C4-2B (cell line): ENCODE measurements around the gene SRA1.
"Not testable (repeated sequence)": the region's sequence is repeated elsewhere in the genome, so short reads cannot be mapped to it uniquely, and the experiment has no call there.

ENCODE experiments used
- H3K27ac ChIP-seq: fragments of 450-650 bp; 2 replicates; pipeline ENCODE4 v1.5.1; 2017
- ZFX ChIP-seq: fragments of 450-650 bp; IDR thresholded peaks from 2 replicates; pipeline ENCODE4 v1.6.1; 2017
- TF ChIP-seq, protein P1 (sequence below): fragments of 450-650 bp; conservative IDR thresholded peaks from 2 replicates; pipeline ENCODE4 v1.5.1; 2017; ENCODE audit warnings: mild to moderate bottlenecking

SRA1 gene

GRCh38 chr5:140596321-140596741 is 39.1 kb upstream of the SRA1 start:
- TF ChIP-seq ZFX = no peak
- TF ChIP-seq, protein P1, sequence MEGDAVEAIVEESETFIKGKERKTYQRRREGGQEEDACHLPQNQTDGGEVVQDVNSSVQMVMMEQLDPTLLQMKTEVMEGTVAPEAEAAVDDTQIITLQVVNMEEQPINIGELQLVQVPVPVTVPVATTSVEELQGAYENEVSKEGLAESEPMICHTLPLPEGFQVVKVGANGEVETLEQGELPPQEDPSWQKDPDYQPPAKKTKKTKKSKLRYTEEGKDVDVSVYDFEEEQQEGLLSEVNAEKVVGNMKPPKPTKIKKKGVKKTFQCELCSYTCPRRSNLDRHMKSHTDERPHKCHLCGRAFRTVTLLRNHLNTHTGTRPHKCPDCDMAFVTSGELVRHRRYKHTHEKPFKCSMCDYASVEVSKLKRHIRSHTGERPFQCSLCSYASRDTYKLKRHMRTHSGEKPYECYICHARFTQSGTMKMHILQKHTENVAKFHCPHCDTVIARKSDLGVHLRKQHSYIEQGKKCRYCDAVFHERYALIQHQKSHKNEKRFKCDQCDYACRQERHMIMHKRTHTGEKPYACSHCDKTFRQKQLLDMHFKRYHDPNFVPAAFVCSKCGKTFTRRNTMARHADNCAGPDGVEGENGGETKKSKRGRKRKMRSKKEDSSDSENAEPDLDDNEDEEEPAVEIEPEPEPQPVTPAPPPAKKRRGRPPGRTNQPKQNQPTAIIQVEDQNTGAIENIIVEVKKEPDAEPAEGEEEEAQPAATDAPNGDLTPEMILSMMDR = no peak
- H3K27ac ChIP-seq = no peak overlapping the region

- TF ChIP-seq ZFX = no peak
- TF ChIP-seq, protein P1 = no peak
- H3K27ac ChIP-seq = no peak overlapping the region
These were observed 38.4 kb upstream of the SRA1 start for GRCh38 chr5:140595538-140596300.

- no peak overlapping the region for H3K27ac ChIP-seq
- no peak for TF ChIP-seq ZFX
- TF ChIP-seq, protein P1 = no peak
These were observed 36.9 kb upstream of the SRA1 start for GRCh38 chr5:140594169-140594568.

DNA sequence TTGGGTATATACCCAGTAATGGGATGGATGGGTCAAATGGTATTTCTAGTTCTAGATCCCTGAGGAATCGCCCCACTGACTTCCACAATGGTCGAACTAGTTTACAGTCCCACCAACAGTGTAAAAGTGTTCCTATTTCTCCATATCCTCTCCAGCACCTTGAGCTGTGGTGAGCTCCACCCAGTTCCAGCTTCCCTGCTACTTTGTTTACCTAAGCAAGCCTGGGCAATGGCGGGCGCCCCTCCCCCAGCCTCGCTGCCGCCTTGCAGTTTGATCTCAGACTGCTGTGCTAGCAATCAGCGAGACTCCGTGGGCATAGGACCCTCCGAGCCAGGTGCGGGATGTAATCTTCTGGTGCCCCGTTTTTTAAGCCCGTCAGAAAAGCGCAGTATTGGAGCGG is 35.8 kb upstream of the SRA1 start:
- not testable (repeated sequence) for H3K27ac ChIP-seq

GRCh38 chr5:140591747-140592372 is 34.6 kb upstream of the SRA1 start:
- H3K27ac ChIP-seq = no peak overlapping the region
- TF ChIP-seq, protein P1 = no peak
- TF ChIP-seq ZFX = no peak

DNA sequence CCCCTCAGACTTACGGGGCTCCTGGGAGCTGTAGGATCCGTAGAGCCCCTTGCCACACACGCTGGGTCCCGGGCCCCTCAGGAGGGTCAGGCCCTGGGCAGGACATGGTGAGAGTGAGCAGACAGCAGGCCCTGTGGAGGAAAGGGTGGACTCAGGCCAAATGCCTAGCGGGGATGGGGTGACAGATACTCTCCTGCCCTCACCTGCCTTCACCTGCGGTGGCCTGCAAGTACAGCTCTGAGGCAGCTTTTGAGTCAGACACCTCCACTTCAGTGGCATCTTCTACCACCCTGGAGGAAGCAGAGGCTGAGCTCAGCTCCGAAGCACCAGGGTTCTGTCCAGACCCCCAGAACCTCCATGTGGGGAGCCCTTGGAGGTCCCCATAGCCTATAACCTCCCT is 33.6 kb upstream of the SRA1 start:
- TF ChIP-seq, protein P1 = no peak
- TF ChIP-seq ZFX = no peak
- no peak overlapping the region for H3K27ac ChIP-seq

GRCh38 chr5:140588311-140589070 is 31.2 kb upstream of the SRA1 start:
- TF ChIP-seq ZFX = no peak
- TF ChIP-seq, protein P1 = no peak

More at GRCh38 chr5:140588311-140589070, 31.2 kb upstream of the SRA1 start:
- H3K27ac ChIP-seq = no peak overlapping the region
